CD4-positive, alpha-beta T cell treated with Interleukin-1 beta for 1 hour (primary cell): ENCODE data around the gene ZNF827.

Experiments used
- DNase-seq, 2 donors: peaks; one replicate each; pipeline ENCODE4 v3.0.0-alpha.2; 2020 to 2022

The ZNF827 gene

DNA sequence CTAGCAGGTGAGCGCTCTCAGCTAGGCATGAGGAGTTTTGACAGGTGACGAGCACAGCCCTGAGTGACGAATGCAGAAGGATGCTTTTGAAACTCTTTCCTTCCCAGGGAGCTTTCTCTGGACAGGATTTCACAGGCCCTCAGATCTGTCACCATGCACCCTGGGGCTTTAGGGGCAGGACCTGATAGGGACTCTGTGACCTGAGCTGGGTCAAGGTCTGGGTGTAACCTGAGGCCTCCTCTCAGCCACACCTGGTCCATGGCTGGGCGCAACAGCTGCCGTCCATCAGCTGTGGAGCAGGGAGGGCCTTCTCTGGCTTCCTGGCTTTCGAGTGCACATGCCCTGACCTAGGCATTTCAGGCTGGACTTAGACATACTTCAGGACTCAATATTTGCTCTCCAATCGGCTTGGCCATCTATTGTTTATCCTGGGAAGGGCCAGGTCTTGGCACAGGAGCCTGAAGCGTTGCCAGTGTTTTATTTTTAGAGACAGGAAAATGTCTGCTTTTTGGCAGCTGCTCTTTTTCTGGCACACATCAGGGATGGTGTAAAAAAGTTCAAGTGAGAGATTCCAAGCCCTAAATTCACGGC, 202.3 kb downstream of the ZNF827 start:
- no peak for DNase-seq

DNA sequence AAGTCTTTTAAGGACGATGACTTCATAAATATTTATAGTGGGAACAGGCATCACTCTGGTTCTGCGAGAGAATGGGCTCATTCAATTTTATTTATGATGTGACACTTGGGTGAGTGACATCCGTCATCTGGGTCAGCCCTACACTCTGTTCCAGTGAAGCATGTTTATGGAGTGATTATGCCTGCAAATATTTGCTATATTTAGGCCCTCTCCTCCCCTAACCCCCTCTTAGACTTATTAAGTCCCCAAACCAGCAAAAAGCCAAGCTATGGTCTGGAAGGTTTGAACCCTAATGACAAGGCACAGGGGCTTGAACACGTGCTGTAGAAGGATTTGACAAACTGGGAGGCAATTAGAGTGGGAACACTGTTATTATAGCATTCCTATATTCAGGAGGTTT, 202.8 kb downstream of the ZNF827 start:
- DNase-seq = no peak

DNA sequence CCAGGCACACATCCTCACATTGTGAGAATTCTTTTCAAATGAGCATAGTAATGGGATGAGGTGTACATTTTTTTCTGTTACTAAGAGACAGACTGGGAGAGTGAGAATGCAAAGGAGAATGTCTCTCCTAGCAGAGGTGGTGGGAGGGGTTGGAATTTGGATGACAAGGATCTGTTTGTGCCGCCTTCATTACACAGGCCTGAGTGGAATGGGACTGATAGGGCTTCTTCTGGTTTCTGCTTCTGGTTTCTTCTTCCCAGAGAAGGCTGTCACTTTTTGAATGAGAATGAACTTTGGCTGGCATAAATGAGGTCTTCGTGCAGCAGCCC, 203.3 kb downstream of the ZNF827 start:
- no peak for DNase-seq

DNA sequence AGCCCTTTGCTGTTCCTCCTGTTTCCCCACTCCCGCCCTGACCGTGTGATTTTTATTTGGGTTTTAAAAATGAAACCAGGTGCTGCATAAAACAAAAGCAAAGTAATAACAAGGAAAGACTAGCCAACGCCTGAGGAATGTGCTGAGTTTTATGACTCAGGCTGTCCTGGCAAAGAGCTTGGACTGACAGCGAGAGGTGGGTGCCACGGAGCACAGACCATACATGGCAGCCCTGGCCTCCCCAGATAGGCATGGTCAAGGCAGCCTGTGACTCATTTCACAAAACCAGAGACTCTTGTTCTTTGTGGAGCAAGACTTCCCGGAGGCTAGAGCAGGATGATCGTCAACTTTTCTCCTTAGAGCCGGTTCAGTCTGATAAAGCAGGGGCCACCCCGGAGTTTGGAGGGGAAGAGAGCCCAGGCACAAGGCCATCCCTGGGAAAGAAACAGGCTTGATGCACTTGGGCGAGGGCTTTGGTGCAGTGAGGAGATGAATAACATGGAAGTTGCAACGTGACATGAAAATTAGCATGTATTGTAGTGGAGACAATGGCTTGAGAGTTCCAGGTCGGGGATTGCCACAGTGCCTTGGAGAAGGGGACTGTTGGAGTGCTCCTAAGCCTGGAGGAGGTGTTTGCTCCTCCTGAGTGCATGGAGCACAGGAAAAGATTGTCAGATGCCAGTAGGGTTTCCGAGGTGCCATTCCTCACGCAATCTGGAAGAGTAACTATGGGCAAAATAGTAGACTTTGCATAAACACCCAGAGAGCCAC, 203.9 kb downstream of the ZNF827 start:
- DNase-seq = no peak

DNA sequence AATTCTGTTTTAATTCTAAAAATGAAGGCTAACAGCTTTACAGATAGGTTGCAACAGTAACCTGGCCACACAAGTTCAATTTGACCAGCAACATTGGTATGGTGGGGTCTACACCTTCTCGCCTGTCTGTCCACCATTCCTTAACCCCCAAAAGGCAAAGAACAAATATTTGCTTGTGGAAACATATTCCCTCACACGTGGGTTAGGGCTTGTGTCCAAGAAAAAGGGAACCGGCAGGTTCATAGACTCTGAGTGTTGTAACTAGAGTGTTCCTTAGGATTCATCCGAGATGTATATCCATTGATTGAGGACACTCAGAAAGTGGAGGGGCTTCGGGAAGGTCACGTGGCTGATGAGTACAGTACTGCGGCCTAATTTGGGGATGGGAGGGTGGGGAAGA, 204.6 kb downstream of the ZNF827 start:
- no peak for DNase-seq

DNA sequence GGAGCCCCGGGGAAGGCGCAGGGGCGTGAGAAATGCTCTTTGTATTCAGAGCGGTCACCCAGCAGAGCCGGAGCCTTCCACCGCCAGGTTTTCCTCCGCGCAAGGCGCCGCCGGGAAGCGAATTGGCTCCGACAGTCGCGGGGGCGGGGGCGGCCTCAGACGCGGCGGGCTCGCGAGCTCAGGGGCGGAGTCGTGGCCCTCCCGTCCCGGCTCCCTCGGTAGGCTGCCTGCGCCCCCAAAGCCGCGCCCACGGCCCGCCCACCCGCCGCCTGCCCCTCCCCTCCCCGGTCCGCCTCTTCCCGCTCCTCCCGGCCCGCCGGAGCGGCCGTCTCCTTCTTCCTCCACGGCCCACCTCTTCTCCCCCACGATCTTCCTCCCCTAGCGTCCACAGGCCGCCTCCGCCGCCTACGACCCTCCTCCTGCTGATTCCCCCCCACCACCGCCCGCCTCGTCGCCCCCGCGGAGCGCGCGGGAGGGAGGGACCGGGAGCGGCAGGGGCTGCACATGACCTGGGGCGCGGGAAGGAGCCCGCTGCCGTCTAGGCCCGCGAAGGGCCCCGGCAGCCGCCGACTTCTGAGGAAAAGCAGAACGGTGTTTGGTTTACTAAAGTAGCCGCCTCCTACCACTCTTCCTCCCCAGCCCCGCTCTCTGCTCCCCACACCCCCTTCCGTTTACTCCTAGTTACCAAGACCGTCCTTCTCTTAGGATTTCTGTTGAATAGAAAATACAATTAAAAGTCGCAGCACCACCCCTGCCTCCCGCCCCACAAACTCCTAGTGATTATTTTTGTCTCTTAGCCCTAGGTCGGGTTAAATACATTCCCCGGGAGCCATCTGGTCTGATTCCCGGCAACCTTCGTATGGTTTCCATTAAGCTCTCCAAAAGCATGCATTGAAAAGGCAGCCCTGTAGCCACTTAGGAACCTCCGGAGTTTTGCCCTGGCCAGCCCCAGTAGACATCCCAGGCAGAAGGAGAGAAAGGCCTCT, 205.4 kb downstream of the ZNF827 start:
- peak; percentile 76 to 84 for DNase-seq

DNA sequence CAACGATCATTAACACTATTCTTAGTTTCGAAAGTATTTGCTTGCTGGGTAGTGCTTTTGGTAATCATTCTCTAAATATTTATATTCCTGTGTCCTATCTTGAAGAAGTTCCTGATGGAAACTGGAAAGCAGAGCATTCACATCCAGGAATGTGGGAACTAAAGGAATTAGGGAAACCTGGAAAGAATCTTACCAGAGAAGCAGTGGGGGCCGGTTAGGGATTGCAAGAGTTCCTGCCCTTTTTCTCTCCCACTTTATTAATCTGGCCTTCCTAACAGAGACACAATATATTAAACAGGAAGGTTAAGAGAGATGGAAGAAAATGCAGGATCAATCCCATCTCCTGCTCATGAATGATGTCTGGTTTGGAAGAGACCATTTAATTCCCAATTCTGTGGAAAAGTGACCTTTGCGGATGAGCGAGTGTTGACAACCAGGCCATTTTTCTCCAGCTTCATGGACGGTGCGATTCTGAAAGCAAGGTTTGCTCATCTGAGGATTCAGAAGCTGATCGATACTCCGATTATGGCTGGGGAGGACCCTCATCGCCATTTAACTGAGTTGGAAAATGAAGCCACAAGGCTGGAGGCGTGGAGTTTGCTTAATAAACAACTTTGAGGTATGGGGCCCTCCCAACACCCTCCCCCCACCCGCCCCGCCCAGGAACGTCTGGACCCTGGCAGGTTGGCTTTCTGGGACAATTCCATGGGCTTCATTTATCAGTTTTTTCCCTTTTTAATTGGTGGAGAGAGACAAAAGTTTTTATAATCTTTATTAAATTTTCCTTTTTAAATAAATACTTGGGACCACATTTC, 206.4 kb downstream of the ZNF827 start:
- no peak for DNase-seq

DNA sequence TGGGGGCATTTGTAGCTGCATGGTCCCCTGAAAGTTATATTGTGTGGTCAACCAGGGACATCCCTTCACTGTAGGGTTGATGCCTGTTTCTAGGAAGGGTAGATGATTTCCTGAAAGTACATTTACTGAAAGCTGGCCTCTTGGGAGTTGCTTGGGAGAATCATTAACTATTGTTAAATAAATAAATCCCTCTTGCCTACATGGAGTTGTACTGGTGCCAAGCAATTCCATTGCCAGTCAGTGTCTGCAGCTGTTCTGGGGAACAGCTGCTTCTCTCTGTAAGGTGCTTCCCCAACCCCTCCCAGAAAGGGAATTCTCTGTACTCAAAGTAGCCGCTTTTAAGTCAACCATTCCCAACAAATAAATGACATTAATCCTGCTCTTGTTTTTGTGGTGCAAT, 207.6 kb downstream of the ZNF827 start:
- no peak for DNase-seq

DNA sequence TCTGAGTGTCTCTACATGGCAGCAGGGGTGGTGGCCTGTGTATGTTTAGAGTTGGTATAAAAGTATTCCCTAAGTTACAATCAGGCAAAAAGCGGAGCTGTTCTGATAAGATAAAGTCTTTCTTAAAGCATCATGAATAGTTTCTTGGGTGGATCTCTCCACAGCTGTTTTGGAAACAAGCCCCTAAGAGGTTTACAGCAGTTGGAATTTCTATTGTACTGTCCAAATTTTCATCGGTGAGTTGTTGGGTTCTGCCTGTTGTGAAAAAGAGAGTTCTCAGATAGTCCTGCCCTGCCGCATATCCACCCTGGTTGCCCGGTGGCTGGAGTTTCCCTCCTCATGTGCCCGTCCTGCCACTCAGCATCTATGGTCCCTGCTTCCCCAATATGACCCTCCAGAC, 208.6 kb downstream of the ZNF827 start:
- DNase-seq = no peak

DNA sequence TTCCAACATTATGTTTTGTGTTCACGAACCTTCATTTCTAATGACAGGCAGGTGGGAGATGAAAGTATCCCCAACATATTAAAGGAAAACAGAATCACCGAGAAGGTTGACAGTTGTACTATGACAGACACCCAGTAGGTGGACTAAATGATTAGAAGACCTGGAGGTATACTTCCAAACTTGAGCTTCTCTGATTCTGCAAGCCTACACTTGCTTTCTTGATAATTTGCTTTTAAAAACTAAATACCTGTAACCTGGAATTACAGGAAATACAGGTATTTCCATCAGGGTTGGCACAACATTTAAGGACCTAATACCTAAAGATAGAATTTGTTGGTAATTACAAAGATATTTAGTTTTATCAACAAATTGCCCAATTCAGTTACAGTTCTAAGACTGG, 215.3 kb downstream of the ZNF827 start:
- DNase-seq = no peak

DNA sequence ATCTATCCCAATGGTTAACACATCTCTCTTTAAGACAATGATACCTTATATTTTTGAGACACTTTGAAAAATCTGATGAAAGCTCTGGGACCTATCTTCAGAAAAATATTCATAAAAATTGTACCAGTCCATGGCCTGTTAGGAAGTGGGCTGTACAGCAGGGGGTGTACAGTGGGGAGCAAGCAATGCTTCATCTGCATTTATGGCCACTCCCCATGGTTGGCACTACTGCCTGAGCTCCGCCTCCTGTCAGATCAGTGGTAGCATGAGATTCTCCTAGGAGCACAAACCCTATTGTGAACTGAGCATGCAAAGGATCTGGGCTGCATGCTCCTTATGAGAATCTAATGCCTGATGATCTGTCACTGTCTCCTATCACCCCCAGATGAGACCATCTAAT, 216.1 kb downstream of the ZNF827 start:
- no peak for DNase-seq

DNA sequence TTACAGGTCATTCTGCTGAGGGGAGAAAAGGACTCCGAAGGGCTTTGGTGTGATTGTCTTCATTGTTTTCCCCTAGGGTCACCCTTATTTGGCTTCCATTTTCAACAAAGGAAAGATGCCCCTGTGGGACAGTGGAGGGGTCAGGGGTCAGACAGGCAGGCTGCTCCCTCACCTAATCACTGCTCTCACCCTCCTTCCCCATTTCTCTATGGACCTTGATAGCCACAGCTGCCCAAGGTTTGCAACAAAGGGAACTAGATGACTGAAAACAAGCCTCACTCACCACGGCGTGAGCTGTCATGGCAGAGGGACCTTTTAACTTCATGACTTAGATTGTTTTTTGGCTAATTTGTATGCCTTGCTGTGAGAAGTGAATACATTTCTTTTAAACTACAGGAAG, 218.0 kb downstream of the ZNF827 start:
- DNase-seq = no peak

DNA sequence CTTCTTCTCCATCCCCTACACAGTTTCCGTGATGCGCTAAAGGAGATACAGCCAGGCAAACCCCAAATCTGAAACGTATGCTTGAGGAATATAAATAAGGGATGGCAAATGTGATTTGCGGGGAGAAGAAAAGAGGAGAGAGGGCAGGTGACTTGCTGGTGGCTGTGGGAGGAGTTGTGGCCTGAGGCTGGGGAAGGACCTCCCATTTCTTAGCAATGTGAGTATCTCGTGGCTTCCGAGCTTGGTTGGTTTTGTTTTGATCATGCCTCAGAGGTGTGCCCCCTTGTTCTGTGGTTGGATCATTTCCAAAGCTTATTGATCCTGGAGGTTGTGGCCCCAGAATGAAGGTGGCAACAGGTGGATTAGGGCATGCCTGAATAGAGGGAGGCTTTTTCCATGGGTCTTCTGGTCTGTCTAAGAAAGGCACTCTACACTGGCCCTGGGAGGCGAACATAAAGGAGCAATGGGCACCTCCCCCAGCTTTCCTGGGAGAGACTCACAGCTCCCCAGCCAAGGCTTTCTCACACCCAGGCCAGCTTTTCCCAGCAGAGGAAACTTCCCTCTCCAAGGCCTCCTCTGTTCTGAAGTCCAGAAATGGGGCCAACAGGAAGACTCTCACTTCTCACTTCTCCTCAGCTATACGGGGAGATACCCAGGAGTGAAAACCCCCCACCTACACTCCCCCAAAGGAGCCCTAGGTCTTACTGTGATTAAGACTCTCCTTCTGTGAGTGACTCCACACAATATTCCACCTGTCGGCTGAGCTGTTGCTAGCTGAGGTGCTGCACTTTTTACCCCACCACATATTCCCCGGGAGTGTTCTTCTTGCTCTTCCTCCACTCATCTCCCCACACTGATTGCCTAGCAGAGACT, 218.6 kb downstream of the ZNF827 start:
- no peak for DNase-seq

DNA sequence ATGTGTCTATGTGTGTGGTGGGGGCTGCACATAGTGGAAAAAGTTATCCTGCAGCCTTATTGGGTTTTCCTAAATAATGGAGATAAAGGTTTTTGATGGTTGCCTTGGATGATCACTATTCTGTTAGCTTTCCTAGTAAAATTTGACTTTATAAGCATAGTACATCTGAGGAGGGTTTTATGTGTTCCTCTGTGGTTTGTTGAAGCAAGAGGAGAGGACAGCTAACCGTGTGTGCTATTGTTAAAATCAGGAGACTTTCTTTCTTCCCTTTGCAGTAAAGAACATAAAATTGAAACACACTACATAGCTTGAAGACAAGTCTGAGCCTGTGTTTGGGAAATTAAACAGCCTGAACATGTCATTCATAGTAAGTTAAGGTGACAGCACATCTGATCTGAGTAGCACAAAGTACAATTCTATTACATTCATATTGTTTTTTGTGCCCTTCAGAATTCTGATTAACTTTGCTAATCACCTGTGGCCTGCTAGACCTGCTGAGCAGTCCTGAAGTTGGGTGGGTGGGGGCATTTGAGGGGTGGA, 221.9 kb downstream of the ZNF827 start:
- no peak for DNase-seq

DNA sequence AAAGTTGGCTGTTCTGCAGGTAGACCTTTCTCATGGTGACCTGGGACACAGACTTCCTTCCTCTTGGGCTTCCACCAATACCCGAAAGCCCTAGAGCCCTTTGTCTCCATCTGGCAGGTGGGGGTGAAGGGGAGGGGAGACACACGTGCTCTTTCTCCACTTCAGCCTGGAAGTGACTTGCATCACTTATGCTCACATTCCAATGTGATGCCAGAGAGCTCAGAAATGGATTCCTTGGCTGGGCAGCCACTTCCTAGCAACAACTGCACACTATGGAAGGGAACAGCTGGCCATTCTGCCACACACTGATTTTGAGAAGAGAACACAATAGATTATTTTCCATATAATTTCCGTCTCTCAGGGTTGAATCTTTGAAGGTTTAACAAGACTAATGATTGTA, 222.4 kb downstream of the ZNF827 start:
- DNase-seq = no peak

DNA sequence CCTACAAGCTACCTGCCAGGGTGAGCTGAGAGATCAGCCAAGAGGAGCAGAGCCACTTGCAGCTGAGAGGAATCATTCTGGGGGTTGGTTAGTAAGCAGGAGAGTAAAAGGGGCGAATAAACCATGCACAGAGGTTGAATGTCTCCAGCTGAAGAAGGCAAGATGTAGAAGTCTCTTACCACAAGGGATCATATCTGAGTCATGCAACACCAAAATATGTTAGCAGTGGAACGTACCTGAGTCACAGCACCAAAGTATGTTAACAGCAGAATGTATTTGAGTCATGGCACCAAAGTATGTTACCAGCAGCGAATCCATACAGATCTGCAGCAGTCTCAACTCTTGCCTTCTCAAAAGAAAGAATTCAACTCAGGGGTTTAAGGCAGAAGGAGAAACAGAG, 228.8 kb downstream of the ZNF827 start:
- no peak for DNase-seq

DNA sequence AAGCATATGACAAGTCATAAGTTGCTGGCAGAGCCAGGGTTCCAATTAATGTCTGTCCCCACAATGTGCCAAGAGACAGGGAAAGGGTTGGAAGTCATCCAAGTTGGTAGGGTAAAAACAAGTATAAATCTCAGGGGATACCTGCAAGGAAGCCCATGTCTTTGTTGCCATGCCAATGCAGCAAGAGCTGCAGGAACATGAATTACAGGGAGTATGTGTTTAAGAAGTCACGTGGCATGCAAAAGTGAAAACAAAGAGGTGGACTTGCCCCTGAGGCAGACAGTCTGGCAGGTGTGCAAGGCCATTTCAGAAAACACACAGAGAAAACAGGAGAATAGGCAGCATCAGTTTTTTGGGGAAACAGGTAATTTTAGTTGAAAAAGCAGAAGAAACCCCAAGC, 229.3 kb downstream of the ZNF827 start:
- DNase-seq = no peak
